HepG2 (cell line): Measurements from ENCODE around the gene SLC30A4. TPM values are rescaled to one million over a fixed set of nuclear protein-coding genes. Genes with fewer than 3 reads are reported as not detected.

Source experiments
- ATAC-seq: fragments of 200-7000 bp; cut with Tn5 transposase; 3 replicates; pipeline ENCODE4 v1.9.1; 2020; ENCODE audit warnings: mild to moderate bottlenecking, moderate library complexity
- BruUV-seq: library from RNA; stranded (reverse); fragments of 400-500 nt; replicated peaks from 2 replicates; lab custom pipeline; 2021; lab: Mats Ljungman, UMichigan
- CTCF ChIA-PET: fragments of 300-600 bp; formaldehyde crosslinking; extraction: SDS; loops from one replicate; lab custom pipeline; 2021; ENCODE audit warnings: low total read pairs, inconsistent platforms, low intra/inter-chr PET ratio; lab: Yijun Ruan, JAX
- POLR2A ChIA-PET: fragments of 350-600 bp; sonication (Branson Sonifier 250); formaldehyde crosslinking; loops from one replicate; lab custom pipeline; 2020; ENCODE audit warnings: antibody characterized with exemption, inconsistent platforms; lab: Yijun Ruan, JAX
- DNase-seq: peaks from one replicate; pipeline ENCODE4 v3.0.0-alpha.2; 2015; ENCODE audit warnings: low spot score
- FAIRE-seq: peaks from 3 replicates; lab custom pipeline; 2011; peaks lifted over from hg19 to GRCh38; lab: Jason Lieb, UNC
- H2AFZ ChIP-seq: one replicate; pipeline ENCODE4 v1.6.1; 2011; ENCODE audit warnings: low read length, inconsistent platforms
- H3K27ac ChIP-seq: fragments of 300-600 bp; 3 replicates; pipeline ENCODE4 v1.8.0; 2011; ENCODE audit warnings: mixed run types, mild to moderate bottlenecking, mixed read lengths, low read length, inconsistent platforms; ENCODE audit not compliant: insufficient read depth; ENCODE audit errors: extremely low read length
- H3K27me3 ChIP-seq, 2 experiments: fragments of 200-600 bp in 1 of 2; 2 replicates in 1 of 2; 3 replicates in 1 of 2; pipeline versions ENCODE4 v1.6.0 to v1.8.0; 2011; ENCODE audit warnings: low read length in 2 of 2, mild to moderate bottlenecking in 2 of 2, moderate library complexity in 2 of 2, inconsistent platforms in 1 of 2; ENCODE audit not compliant: insufficient read depth in 2 of 2, control insufficient read depth in 1 of 2
- H3K36me3 ChIP-seq, 2 experiments: fragments of 200-600 bp in 1 of 2; replicated peaks in 1 of 2; 2 replicates in 1 of 2; 3 replicates in 1 of 2; pipeline versions ENCODE4 v1.5.1 to v1.8.0; 2011; ENCODE audit warnings: low read length in 2 of 2, inconsistent platforms in 1 of 2; ENCODE audit not compliant: insufficient read depth in 2 of 2, control insufficient read depth in 1 of 2
- H3K4me1 ChIP-seq: 2 replicates; pipeline ENCODE4 v1.5.1; 2012; ENCODE audit warnings: low read length, inconsistent platforms; ENCODE audit not compliant: insufficient read depth
- H3K4me2 ChIP-seq: 2 replicates; pipeline ENCODE4 v1.6.0; 2011; ENCODE audit warnings: low read depth, low read length, inconsistent platforms
- H3K4me3 ChIP-seq, 3 experiments: fragments of 200-600 bp in 1 of 3; sonication (generic), shearing (Covaris generic) in 1 of 3; replicated peaks in 1 of 3; 2 replicates each; pipeline ENCODE4 v1.5.1; 2011 to 2016; ENCODE audit warnings: low read length in 3 of 3, inconsistent platforms in 2 of 3, low read depth in 2 of 3, mild to moderate bottlenecking in 2 of 3, control low read depth in 1 of 3, mixed read lengths in 1 of 3; ENCODE audit not compliant: insufficient read depth in 1 of 3
- H3K79me2 ChIP-seq: one replicate; pipeline ENCODE4 v1.6.1; 2011; ENCODE audit warnings: low read length, inconsistent platforms; ENCODE audit not compliant: insufficient read depth
- H3K9ac ChIP-seq: 2 replicates; pipeline ENCODE4 v1.6.0; 2011; ENCODE audit warnings: mild to moderate bottlenecking, low read depth, low read length, inconsistent platforms; ENCODE audit not compliant: insufficient read depth
- H3K9me3 ChIP-seq: 2 replicates; pipeline ENCODE4 v1.5.1; 2012; ENCODE audit warnings: mild to moderate bottlenecking, low read length
- H4K20me1 ChIP-seq: 2 replicates; pipeline ENCODE4 v1.6.0; 2011; ENCODE audit warnings: inconsistent platforms, mild to moderate bottlenecking, low read length, moderate library complexity; ENCODE audit not compliant: insufficient read depth
- EED ChIP-seq: sonication (generic); formaldehyde crosslinking; IDR thresholded peaks from 2 replicates; pipeline ENCODE4 v1.5.0; 2020; ENCODE audit warnings: mild to moderate bottlenecking, missing genetic modification reagents
- ELK4 ChIP-seq: sonication (generic); formaldehyde crosslinking; IDR thresholded peaks from 2 replicates; pipeline ENCODE4 v1.9.0; 2021; ENCODE audit warnings: missing genetic modification reagents, borderline replicate concordance
- MBD4 ChIP-seq: IDR thresholded peaks from 2 replicates; pipeline ENCODE4 v1.6.1; 2012; ENCODE audit warnings: low read length, inconsistent platforms, borderline replicate concordance
- NFKB2 ChIP-seq: sonication (generic); formaldehyde crosslinking; IDR thresholded peaks from 2 replicates; pipeline ENCODE4 v1.4.0; 2020; ENCODE audit warnings: missing genetic modification reagents, borderline replicate concordance
- ONECUT2 ChIP-seq: sonication (generic); formaldehyde crosslinking; IDR thresholded peaks from 2 replicates; pipeline ENCODE4 v1.4.0; 2020; ENCODE audit warnings: missing genetic modification reagents
- PAXIP1 ChIP-seq: sonication (generic); formaldehyde crosslinking; conservative IDR thresholded peaks from 2 replicates; pipeline ENCODE4 v1.4.0; 2020; ENCODE audit warnings: mild to moderate bottlenecking, missing genetic modification reagents, moderate library complexity
- SRSF9 ChIP-seq: fragments of 200-400 bp; formaldehyde crosslinking; IDR thresholded peaks from 2 replicates; pipeline ENCODE4 v1.6.1; 2018; ENCODE audit warnings: borderline replicate concordance, mild to moderate bottlenecking, low read depth, low read length; ENCODE audit not compliant: insufficient read depth, poor library complexity, severe bottlenecking
- YEATS4 ChIP-seq: sonication (generic); formaldehyde crosslinking; IDR thresholded peaks from 2 replicates; pipeline ENCODE4 v1.4.0; 2020; ENCODE audit warnings: missing genetic modification reagents, borderline replicate concordance
- ZBTB8A ChIP-seq: sonication (generic); formaldehyde crosslinking; IDR thresholded peaks from 2 replicates; pipeline ENCODE4 v1.4.0; 2020; ENCODE audit warnings: mild to moderate bottlenecking, low read depth, missing genetic modification reagents, borderline replicate concordance
- ZNF562 ChIP-seq: sonication (generic); formaldehyde crosslinking; IDR thresholded peaks from 2 replicates; pipeline ENCODE4 v1.8.0; 2022; ENCODE audit warnings: missing genetic modification reagents, borderline replicate concordance
- ZNF598 ChIP-seq: sonication (generic); formaldehyde crosslinking; IDR thresholded peaks from 2 replicates; pipeline ENCODE4 v1.5.1; 2020; ENCODE audit warnings: mild to moderate bottlenecking, missing genetic modification reagents, borderline replicate concordance
- ZNF780A ChIP-seq: sonication (generic); formaldehyde crosslinking; IDR thresholded peaks from 2 replicates; pipeline ENCODE4 v1.8.0; 2022; ENCODE audit warnings: mild to moderate bottlenecking, missing genetic modification reagents, moderate library complexity
- WGBS: methylation state at CpG from one replicate; pipeline ENCODE4 v1.1.6; 2017; ENCODE audit warnings: low lambda C conversion rate; 5-methylcytosine and 5-hydroxymethylcytosine counted together
- in situ Hi-C: cut with HindIII; loops from 2 replicates; pipeline ENCODE4 v1.10.0; 2017; ENCODE audit warnings: low pct_unique_long_range_greater_than_20kb; ENCODE audit not compliant: extremely low pct_ligation_motif_present
- intact Hi-C: fragments of 100-400 bp; cut with micrococcal nuclease; formaldehyde crosslinking; loops from one replicate; pipeline ENCODE4 v1.10.0; 2022; ENCODE audit not compliant: unreplicated experiment
- polyA plus RNA-seq, 8 experiments: library from polyadenylated mRNA; depleted of rRNA in 3 of 8; stranded (reverse) in 7 of 8; unstranded in 1 of 8; fragments of >200 nt; fragmentation: Illumina TruSeq in 4 of 8; extraction: Trizol in 4 of 8; gene quantifications; 2 replicates each; pipeline versions ENCODE4 v1.2.1 to v1.2.3, GENCODE V29; 2011 to 2016; ENCODE audit warnings: low read depth in 4 of 8, missing spikeins in 1 of 8, mixed read lengths in 1 of 8; ENCODE audit not compliant: insufficient read depth in 1 of 8
- total RNA-seq, 5 experiments: library from RNA; depleted of rRNA; stranded (reverse); fragments of >200 nt; fragmentation: Illumina TruSeq; extraction: Trizol; gene quantifications; 2 replicates each; pipeline ENCODE4 v1.2.3, GENCODE V29; 2016; ENCODE audit warnings: low read depth in 1 of 5

SLC30A4 gene
- total and polyA plus RNA-seq, 2 of the 13 experiments (the other 11 are each of a cell fraction or from before 2014, with no cell fraction given): 0.01 to 0.04 TPM

GRCh38 chr15:45544266-45545023, 21.9 kb upstream of the SLC30A4 start (continued):
- TF ChIP-seq ZNF598 (CRISPR knock-in tag): no peak
- TF ChIP-seq, all 625 proteins: peak for 0

GRCh38 chr15:45543051-45543450, 20.5 kb upstream of the SLC30A4 start:
- Histone ChIP-seq H3K27ac (no peak overlapping the region), H3K4me1 (no peaks in the 10 kb centered on the region), H3K36me3 (no peaks in the 10 kb centered on the region), H2AFZ (no peak overlapping the region), H3K4me3 (no peak overlapping the region), H4K20me1 (no peaks in the 10 kb centered on the region), H3K27me3 (peaks cover 0 to 3% of the 10 kb centered on the region in 2 experiments; a peak in 1 of 5 replicates), H3K4me2 (no peak overlapping the region), H3K79me2 (no peaks in the 10 kb centered on the region), H3K9ac (no peak overlapping the region), H3K9me3 (no peaks in the 10 kb centered on the region)
- BruUV-seq: no TSS peak
- FAIRE-seq (no peak), DNase-seq (no peak), ATAC-seq (no peak)
- in situ Hi-C loops: no loop called here
- ChIA-PET POLR2A (no interaction called here), CTCF (no interaction called here)
- 0% methylated on average over 3 of the region's 3 CpGs for WGBS
- intact Hi-C loops: no loop called here
- TF ChIP-seq PAXIP1 (CRISPR knock-in tag) (no peak), ONECUT2 (no peak), EED (CRISPR knock-in tag) (no peak), ZNF780A (CRISPR knock-in tag) (no peak), ZBTB8A (no peak), ZNF562 (CRISPR knock-in tag) (no peak), NFKB2 (CRISPR knock-in tag) (no peak), YEATS4 (CRISPR knock-in tag) (no peak), MBD4 (no peak), SRSF9 (no peak), ELK4 (CRISPR knock-in tag) (no peak)
